ENCODE measurements around the gene ERCC4.

The ERCC4 gene

DNA sequence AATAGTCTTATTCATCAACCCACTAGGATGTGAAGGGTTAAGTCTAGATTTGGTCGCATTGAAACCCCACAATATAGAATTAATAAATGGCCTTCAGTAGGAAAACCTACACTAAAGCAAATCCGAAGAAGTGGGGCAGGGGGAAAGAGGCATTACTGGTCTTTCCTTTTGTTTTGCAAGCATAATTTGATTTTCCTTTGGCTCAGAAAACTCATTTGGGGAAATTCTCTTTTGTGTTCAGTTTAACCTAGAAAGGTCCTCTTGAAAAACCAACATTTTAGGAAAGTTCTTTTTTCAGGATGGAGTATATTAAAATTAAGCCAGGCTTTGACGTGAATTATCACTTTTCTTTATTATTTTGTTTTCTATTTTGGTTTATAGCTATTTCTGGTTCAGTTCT lies 31.7 kb downstream of the ERCC4 start:
- DNase-seq, result no peak

DNA sequence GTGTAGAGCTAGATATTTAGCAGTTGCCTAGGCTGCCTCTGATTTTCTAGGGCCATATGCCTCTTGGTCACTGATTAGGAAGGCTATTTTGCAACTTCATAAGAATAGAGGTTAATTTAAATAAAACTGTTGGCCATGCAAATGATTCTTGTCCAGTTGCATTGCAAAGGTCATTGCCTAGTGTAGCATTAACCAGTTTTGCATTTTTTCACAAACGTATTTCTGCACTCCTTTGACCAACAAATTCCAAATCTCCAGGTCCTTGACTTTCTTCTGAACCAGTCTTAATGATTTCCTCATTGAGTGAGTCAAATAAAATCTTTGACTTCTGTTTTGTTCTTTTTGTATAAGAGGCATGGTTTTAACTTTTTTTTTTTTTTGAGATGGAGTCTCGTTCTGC lies 33.5 kb downstream of the ERCC4 start:
- no peak for DNase-seq

DNA sequence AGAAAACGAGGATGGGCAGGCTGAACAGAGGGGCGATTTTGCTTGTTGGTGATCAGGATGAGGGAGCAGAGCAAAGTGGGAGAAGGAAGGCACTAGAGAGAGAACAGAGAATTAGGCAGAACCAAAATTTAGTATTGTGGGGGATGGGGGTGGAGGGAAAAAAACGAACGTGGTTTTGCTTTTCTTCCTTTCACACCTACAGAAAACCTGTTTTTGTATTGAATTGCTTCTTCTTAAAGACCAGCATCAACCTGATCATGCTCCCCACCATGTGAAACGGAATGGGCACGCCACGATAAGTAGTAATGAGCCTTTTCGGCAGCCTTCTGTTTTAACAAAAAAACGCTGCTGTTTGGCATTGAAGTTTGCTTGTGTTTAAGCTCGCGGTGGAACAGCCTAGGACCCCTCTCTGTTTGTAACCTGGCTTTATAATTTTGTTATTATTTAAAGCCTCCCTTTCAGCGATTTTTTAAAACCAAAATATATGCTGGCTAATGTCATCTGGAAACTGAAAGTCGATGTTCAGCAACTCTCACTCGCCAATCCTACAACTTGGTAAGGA lies 36.8 kb downstream of the ERCC4 start:
- no peak for DNase-seq

DNA sequence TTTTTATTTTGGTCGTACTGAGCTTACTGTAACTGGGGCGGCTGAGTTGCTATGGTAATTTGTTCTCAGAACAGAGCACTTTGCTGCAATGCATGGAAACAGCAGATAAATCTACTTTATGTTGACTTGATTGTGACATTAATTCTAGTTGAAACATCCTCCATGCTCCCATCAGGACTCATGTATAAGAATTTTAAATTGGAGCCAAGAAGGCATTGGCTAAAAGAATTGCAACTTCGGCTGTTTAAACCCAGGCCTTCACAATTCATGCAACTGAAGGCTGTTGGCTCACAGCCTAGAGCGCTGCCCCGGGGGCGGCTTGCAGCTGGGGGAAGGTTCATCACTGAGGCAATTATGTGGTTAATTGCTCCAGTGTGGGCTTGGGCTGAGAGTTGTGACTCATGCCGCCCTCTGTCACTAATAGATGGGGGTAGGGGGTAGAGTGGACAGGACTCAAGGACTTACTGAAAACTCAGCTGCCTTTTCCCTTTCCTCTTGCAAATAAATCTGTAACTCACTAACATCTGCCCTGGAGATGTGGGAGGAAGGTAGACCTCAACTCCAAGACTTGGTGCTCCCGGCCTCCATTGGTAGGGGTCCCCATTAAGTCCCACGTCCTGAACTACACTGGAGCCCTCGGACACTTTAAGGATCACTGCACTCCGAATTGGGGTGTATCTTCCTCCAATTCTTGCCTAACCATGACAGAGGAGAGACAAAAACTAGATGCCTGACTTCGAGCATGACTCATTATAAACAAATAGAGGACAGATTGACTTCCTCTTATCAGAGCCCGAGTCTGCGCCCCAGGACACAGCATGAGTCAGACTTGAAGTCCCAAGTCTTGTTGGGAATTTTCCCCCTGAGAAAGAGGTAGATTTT lies 37.5 kb downstream of the ERCC4 start:
- DNase-seq, result peak; percentile 11

DNA sequence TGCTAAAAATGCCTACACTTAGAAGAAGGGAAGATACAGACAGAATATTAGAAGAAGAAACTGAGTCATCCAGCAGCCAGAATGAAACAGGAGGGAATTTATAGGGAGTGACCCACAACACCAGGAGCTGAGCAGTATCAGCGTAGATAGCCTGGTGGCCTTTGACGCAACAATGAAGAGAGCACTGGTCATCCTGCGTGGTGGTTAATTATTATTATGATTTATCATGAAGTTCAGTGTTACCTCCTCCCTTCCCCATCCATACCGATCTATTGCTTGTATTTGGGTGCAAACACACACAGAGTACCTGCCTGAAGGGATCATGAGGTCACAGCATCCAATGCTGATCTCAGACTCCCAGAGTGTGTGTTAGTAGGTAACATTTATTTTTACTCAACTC lies 38.5 kb downstream of the ERCC4 start:
- no peak for DNase-seq

DNA sequence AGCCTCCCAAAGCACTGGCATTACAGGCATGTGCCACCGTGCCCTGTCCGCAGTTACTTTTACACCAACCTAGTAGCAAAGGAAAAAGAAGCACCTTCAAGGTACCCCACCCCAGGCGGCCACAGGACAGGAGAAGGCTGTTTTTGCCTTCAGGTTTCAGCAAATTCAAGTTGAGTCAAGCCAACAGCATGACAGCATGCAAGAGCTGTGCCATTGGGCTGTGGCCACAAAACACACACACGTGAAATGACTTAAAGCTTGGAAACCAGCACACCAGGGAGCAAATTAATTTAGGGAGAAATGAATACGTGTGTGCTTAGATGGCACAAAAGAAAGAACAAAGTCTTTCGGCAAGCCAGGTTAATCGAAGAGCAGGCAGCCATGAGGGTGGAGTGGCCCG lies 39.7 kb downstream of the ERCC4 start:
- no peak for DNase-seq

DNA sequence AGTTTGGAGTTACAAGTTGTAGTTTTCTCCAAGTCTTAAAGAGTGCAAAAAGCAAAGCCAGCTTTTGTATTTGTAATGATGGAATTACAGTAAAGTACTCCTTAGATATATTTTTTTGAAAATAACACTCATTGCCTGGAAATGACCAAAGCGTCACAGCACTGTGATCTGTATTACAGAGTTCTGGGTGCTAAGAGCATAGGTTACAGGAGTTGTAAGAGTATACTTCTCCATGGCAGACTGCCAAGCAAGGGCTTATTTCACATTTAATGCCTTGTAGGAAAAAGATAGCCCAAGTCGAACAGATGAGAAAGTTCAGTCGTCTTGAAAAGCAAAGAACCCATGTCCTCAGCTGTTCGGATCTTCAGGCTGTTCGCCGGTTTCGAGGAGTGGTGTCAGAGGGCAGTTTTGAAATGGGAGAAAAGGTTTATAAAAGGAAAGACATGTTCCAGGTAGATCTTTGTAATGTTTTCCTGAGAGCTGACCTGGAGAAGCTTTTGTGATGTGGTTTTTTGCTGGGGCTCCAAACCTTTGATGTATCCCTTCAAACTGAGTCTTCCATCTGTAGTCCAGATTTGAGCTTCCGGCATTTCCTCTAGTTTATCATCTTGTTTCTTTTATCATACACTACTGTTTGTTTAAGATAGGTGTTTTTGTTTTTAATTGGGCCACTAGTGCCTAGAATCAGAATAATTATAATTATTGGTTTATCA lies 41.3 kb downstream of the ERCC4 start:
- no peak for DNase-seq

DNA sequence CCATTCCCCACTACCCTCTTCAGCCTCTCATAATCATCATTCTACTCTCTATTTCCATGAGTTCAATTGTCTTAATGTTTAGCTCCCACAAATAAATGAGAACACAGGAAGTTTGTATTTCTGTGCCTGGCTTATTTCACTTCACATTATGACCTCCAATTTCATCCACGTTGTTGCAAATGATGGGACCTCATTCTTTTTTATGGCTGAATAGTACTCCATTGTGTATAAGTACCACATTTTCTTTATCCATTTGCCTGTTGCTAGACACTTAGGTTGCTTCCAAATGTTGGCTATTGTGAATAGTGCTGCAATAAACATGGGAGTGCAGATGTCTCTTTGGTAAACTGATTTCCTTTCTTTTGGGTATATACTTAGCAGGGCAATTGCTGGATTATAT lies 42.3 kb downstream of the ERCC4 start:
- DNase-seq, result no peak

DNA sequence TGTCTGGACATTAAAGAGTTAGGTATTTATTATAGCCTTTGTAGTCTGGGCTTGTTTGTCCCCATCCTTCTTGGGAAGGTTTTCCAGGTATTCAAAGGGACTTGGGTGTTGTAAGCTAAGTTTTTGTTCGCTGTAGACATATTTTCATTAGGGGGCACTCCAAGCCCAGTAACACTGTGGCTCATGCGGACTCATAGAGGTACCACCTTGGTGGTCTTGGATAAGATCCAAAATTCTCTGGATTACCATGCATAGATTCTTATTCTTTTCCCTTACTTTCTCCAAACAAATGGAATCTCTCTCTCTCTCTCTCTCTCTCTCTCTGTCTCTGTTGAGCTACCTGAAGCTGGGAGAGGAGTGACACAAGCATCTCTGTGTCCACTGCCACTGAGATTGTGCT lies 48.9 kb downstream of the ERCC4 start:
- no peak for DNase-seq

DNA sequence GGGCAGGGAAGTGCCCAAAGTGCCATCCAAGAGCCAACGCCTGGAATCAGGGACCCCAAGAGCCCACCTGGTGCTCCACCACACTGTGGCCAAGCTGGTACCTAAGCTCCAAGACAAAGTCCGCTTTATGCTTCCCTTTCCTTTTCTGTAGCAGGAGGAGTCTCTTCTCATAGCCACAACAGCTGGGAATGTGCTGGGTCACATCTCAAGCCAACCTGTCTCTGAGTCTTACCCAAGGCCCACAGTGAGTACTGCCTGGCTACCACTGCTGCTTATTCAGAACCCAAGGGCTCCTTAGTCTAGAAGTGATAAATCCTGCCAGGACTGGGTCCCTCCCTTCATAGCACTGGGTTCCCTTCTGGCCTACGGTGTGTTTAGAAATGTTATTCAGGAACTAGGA lies 49.8 kb downstream of the ERCC4 start:
- DNase-seq, result no peak

DNA sequence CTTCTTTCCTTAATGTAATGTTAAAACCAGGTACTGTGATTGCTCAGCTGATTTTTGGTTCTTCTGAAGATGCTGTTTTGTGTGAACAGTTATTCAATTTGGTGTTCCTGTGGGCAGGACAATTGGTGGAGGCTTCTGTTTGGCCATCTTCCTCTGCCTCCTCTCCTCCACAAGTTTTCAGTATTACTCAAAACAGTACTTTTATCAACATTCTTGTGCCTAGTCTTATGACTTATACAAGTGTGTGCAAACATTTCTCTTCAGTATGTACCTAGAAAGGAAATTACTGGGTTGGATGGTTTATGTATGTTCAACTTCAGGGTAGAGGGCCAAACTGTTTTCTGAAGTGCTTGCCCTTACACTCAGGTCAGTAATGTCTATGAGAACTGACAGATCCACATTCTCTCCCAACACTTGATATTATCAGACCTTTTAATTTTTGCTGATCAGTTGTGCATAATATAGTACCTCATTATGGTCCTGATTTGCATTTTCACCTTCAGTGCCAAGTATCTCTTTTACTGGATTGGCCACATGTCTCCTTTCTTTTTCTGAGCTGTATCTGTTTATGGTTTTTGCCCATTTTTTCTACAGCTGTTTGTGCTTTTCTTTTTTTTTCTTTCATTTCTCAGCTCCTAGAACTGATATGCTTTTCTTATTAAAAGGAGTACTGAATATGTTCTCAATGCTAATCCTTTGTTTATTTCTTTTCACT lies 50.9 kb downstream of the ERCC4 start:
- DNase-seq, result no peak

DNA sequence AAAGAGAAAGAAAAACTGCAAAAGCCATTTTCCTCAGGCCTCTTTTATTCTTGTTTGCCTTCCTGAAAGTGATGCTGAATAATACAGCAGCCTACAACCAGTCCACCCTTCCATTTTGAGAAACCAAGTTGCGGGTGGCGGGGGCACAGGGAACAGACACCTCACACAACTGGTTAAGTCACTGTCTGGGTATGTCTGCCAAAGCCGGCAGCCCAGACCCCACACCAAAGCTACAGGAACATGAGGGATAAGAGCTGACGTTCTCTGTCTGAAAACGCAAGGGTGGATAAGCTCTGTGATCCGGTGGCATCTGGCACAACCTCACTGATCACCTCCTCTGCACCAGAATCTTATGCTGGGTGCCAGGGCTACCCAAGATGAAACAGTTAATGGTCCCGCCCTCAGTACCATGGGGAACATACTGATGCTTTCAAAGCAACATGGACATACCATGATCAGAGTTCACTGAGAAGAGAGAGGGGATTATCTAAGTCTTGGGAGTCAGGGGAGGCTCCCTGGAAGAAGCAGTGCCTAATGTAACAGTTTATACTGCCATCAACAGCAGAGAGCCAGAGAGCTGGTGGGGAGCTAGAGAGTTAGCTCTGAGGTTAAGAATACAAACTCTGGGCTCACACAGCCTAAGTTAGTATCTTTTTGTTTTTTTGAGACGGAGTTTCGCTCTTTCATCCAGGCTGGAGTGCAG lies 53.5 kb downstream of the ERCC4 start:
- no peak for DNase-seq

DNA sequence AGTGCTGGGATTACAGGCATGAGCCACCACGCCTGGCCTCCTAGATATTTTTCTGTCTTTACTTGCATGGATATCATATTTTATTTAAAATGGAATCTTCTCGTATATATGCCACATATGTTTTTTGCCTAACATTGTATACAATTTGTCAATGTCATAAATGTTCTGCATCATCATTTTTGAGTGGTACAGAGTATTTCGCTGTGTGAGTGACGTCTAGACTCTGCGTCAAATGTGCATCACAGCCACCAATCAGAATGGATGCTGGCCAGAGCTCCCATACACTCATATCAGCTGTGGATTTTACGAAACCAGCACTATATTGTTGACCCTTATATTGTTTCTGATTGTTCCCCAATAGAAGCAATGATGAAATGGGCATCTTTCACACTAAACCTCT lies 57.2 kb downstream of the ERCC4 start:
- no peak for DNase-seq

DNA sequence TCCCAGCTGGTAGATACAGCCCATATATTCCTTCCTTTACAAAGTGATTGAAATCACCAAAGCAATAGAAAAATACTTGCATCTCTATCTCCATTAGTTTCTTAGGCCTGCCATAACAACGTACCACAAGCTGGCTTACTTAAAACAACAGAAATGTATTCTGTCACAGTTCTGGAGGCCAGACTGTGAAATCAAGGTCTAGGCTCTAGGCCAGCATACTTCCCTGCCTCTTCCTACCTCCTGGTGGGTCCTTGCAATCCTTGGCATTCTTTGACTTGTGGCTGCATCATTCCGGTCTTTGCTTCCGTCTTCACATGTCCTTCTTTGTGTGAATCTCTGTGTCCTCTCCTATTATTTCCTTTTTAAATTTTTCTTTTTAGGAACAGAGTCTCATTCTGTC lies 62.5 kb downstream of the ERCC4 start:
- no peak for DNase-seq

DNA sequence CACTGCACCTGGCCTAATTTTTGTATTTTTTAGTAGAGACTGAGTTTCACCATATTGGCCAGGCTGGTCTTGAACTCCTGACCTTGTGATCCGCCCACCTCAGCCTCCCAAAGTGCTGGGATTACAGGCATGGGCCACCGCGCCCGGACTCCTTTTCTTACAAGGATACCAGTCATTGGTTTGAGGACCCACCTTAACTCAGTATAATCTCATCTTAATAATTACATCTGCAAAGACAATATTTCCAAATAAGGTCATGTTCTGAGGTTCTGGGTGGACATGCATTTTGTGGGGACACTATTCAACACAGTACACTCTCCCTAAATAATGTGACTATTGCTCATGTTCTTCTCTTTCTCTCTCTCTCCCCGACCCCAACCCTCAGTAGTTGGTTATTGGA lies 63.7 kb downstream of the ERCC4 start:
- no peak for DNase-seq

DNA sequence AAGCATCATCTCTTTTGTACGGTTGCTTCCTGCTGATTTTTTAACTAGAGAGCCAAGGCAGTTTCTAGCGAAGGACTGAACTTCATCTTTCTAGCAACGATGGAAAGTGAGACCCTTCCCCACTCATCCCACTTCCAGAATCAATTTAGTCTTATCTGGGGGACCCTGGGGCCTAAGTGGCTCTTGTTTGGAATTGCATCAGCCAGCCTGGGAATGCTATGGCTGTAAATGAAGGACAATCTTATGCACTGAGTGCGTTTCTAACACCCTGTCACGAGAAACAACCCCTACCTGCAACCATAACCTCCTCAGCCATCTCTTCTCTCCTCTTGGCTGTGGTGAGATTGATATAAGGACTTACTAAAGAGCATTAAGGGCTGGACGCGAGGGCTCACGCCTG lies 64.8 kb downstream of the ERCC4 start:
- DNase-seq, result no peak

DNA sequence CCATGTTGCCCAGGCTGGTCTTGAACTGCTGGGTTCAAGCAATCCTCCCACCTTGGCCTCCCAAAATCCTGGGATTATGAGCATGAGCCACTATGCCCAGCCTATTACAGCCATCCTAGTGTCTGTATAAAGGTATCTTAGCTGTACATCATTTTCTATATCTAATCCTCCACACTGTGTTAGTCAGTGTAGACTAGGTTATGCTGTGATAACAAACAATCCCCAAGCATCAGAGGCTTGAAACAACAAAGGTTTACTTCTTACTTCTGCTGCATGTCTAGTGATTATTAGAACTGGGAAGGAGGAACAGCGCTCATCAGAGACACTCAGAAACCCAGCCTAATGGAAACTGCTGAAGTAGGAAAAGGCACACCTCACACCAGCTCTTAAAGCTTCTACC lies 68.1 kb downstream of the ERCC4 start:
- no peak for DNase-seq

DNA sequence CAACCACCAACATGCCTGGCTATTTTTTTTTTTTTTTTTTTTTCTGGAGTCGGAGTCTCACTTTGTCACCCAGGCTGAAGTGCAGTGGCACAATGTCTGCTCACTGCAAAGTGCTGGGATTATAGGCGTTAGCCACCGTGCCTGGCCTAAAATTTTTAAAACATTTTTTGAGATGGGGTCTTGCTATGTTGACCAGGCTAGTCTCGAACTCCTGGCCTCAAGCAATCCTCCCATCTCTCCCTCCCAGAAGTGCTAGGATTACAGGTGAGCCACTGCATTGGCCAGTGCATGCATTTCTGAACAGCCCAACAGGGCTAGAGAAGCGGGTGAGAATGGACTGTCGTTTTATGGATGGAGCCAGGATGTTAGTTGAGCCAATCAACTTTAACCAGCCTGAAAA lies 72.4 kb downstream of the ERCC4 start:
- no peak for DNase-seq

DNA sequence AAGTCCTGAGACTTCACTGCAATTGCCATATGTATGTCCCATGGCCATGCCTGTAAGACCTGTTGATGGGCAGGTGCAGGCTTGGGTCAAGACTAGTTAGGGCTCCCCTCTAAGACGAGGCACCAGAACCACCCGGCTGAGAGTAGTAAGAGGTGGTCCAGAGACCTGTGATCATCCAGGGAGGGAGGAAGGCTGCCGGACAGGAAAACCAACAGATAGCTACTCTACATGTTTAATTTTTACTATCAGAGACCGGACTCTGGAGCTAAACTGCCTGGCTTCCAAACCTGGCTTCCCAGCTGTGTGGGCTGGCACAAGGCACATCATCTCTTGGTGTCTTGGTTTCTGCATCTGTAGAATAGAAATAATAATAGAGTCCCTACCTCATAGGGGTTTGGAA lies 73.0 kb downstream of the ERCC4 start:
- DNase-seq, result no peak

DNA sequence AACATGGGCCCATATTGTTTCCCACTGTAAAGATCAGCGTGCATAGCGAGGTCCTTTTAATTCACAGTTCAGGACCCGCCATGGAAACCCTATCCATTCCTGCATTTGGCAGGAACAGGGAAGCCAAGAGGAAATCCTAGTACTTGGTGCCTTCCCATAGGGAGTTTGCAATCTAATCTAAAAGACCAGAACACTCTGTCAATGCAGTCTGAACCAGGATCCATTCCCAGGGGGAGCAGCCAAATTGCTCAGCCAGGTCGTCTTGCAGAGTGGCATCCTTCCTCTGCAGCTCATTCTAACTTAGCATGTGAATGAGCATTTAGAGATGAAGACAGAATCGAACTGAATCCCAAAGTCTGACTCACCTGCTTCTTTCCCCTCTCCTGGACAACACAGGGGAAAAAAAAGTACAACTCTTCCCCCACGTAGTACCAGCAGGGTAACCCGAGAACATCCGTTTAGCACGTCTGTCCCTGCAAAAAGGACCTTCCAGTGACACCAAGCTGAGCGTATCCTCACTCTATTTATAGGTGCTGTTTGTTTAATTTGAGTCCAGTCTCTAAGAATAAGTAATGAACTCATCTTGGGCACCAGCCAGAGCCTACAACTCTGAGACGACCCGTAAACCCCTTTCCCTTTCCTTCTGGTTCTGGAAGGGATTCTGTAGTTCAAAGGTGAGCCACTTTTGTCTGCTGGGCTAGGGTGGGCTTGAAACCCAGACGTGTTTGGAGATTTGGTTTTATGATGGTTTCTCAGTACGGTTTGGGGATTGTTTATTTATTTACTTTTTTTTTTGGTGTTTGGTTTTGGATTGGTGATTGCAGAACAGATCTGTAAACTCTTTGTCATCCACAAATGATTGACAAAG lies 74.5 kb downstream of the ERCC4 start:
- no peak for DNase-seq

DNA sequence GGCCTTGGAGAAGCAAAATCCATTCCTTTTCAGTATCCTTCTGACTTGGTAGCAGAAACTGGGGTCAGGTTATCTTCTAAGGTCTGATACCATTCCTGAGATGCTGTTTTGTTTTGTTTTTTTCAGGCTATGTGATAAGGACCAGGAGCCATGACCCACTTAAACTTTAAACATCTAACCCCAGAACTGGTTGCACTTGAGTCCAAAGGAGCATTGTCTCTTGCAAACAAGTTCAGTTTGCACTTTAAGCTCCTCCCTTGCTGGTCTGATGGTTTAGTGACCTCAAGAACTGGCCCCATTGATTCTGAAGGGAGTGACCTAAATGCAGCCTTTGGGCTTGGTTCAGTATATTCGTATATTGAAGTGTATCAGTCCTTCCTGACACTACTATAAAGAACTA lies 75.2 kb downstream of the ERCC4 start:
- DNase-seq, result no peak

DNA sequence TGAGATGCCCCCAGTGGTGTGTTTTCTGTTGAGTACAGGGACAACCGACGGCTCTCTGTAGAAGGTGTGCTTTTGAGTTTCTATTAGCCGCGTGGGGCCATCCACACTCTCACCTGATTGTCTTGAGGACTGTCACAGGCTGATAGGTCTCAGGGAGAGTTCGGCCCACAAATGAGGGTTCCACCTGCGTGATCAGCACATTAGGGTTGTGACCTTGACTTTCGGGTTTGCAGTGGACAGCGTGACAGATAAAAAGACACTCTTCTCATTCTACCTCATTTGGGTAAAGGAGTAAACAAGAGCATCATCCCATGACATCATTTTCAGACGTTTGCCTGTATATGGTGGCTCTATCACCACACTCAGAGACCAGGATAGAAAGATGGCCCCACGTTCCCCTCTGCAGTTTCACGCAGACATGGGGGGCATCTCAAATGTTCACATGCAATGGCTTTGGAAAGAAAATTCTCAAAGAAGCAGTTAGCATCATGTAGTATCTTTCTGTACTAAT lies 76.9 kb downstream of the ERCC4 start:
- DNase-seq, result no peak

All from NCI-H2107 (cell line).